Stimulated activated CD4-positive, alpha-beta T cell treated with anti-CD3 and anti-CD28 coated beads, Interleukin-1b, Interleukin-23, amount 100 ng/mL, for 1 hour (primary cell): ENCODE results near the gene ZNF429.
"Not testable (repeated sequence)": the region's sequence is repeated elsewhere in the genome, so short reads cannot be mapped to it uniquely, and the experiment has no call there.

Experiments
- DNase-seq, 2 donors: peaks; one replicate each; pipeline ENCODE4 v3.0.0-alpha.2; 2020; ENCODE audit warnings: low read depth in 2 of 2

Gene ZNF429

GRCh38 chr19:21505459-21506451 is at the start of gene ZNF429:
TSS of gene ZNF429 (plus strand) at chr19:21505602. CDS start at chr19:21505772, 170 bp downstream.
- peak; percentile 69 to 74 for DNase-seq

GRCh38 chr19:21460686-21461085 is 44.7 kb upstream of the ZNF429 start:
- no peak for DNase-seq

GRCh38 chr19:21462540-21462939 is 42.9 kb upstream of the ZNF429 start:
- no peak for DNase-seq

- DNase-seq, result no peak
These were observed 41.8 kb upstream of the ZNF429 start for GRCh38 chr19:21463449-21464105.

- no peak for DNase-seq
These were observed 38.8 kb upstream of the ZNF429 start for GRCh38 chr19:21466627-21467026.

GRCh38 chr19:21468791-21469190 is 36.6 kb upstream of the ZNF429 start:
- no peak for DNase-seq

GRCh38 chr19:21472507-21472906 is 32.9 kb upstream of the ZNF429 start:
- no peak for DNase-seq

GRCh38 chr19:21474671-21475181 is 30.7 kb upstream of the ZNF429 start:
- peak; percentile 22 to 64 for DNase-seq

GRCh38 chr19:21482361-21482760 is 23.0 kb upstream of the ZNF429 start:
- DNase-seq, result not testable (repeated sequence)

GRCh38 chr19:21482863-21483276 is 22.5 kb upstream of the ZNF429 start:
- peak; percentile 29 to 47 for DNase-seq

- DNase-seq, result peak in 1 of 2 donors; percentile 67
These were observed 21.7 kb upstream of the ZNF429 start for GRCh38 chr19:21483589-21484170.

GRCh38 chr19:21484631-21485030 is 20.8 kb upstream of the ZNF429 start:
- DNase-seq, result no peak

GRCh38 chr19:21485926-21486325 is 19.5 kb upstream of the ZNF429 start:
- DNase-seq, result no peak

- no peak for DNase-seq
These were observed 17.4 kb upstream of the ZNF429 start for GRCh38 chr19:21487969-21488368.

- no peak for DNase-seq
These were observed 14.3 kb upstream of the ZNF429 start for GRCh38 chr19:21491146-21491545.

GRCh38 chr19:21492947-21493906 is 12.2 kb upstream of the ZNF429 start:
- no peak for DNase-seq

GRCh38 chr19:21496876-21497275 is 8.5 kb upstream of the ZNF429 start:
- DNase-seq, result no peak

GRCh38 chr19:21498651-21499050 is 6.8 kb upstream of the ZNF429 start:
- no peak for DNase-seq

- no peak for DNase-seq
These were observed 2.8 kb downstream of the ZNF429 start for GRCh38 chr19:21508198-21508597.

- DNase-seq, result not testable (repeated sequence)
These were observed 5.7 kb downstream of the ZNF429 start for GRCh38 chr19:21511058-21511457.

- not testable (repeated sequence) for DNase-seq
These were observed 7.2 kb downstream of the ZNF429 start for GRCh38 chr19:21512609-21513008.
